Measurements from ENCODE around the gene KRTAP5-8.

DNA sequence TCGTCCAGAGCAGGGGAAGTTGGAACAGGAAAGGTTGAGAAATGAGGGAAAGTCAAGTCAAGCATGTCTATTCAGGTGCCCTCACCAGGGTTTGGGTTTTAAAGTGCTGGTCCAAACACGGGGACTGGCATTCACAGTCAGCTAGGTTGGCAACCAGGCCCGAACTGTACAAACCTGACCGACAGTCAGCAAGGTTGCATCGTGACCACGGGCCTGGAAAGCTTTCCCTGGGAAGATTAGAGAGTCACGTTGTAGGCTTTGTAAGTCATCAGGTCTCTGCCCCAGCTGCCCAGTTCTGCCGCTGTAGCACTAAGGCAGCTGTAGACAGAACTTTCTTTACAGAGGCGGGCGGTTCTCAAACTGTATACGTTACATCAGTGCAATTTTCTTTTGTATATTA, 35.0 kb downstream of the KRTAP5-8 start:
- TF ChIP-seq, protein P1, sequence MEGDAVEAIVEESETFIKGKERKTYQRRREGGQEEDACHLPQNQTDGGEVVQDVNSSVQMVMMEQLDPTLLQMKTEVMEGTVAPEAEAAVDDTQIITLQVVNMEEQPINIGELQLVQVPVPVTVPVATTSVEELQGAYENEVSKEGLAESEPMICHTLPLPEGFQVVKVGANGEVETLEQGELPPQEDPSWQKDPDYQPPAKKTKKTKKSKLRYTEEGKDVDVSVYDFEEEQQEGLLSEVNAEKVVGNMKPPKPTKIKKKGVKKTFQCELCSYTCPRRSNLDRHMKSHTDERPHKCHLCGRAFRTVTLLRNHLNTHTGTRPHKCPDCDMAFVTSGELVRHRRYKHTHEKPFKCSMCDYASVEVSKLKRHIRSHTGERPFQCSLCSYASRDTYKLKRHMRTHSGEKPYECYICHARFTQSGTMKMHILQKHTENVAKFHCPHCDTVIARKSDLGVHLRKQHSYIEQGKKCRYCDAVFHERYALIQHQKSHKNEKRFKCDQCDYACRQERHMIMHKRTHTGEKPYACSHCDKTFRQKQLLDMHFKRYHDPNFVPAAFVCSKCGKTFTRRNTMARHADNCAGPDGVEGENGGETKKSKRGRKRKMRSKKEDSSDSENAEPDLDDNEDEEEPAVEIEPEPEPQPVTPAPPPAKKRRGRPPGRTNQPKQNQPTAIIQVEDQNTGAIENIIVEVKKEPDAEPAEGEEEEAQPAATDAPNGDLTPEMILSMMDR (IDR thresholded peaks at IDR 0.05) = no peak
- TF ChIP-seq POLR2A (IDR thresholded peaks at IDR 0.05) = no peak
